DMS53 (cell line): ENCODE results near the gene HELZ.

Source experiments
- DNase-seq: peaks from one replicate; lab custom pipeline; 2025; lab: John Stamatoyannopoulos, UW

Gene HELZ

DNA sequence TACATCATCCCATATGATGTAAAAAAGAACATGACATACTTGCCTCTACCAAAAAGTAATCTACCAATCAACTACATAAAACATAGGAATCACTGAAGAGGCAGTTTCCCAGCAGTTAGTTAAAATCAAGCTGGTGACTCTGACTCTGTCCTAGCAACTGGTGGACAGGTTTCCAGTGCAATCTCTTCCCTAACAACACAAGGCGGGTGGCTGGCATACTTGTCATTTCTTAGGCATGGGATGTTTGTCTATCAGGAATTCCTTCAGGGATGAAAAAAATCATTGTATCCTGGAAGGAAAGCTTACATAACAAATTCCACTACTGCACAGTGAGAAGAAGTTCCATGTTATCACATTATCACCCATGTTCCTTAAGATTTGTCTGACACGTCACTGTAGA is 50.9 kb downstream of the HELZ start:
- DNase-seq = no peak

DNA sequence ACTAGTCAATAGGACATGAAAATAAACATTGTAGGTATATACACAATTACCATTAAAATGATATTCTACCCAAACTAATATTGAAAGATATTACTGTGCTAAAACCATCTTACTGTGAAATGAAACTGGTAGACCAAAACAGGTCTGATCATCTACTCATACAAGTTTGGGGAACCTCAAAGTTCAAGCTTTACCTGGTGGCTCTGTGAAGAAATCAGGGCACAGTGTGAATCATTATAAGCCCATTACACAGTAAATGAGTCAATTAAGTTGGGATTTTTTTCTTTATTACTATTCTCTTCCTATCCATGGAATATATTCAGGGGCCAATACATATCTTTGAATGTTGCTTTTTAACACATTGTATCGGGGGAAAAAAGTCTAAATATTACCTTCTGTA is 57.1 kb downstream of the HELZ start:
- no peak for DNase-seq

DNA sequence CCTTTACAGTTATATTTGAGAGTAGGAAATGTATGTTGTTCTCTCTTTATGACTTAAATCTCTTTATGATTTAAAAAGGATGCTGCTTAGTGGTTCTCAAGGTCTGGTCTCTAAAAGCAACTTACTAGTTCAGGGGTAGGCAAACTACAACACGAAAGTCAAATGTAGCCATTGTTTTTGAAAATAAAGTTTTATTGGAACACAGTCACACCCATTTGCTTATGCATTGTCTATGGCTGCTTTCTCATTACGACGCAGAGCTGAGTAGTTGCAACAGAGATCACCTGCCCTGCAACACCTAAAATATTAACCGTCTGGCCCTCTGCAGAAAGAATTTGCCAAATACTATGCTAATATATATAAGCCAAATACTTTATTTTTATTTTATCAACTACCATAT is 58.2 kb downstream of the HELZ start:
- DNase-seq = no peak

DNA sequence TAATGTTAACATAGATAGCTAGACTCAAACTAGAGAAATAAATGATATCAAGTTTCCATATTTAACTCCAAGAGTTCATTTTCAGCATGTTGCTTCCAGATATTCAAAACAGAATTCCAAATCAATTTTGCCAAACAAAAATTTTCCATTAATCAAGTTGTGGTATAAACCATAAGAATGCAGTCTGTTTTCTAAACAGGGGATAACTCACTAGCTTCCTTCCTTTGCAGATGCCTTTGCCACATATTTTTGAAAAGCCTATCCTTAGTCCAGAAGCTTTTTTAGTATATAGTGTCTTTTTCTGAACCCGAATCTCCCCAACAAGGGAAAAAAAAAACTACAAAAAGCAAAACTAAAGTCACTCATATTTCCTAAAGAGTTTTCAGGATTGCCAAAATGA is 61.5 kb downstream of the HELZ start:
- no peak for DNase-seq

DNA sequence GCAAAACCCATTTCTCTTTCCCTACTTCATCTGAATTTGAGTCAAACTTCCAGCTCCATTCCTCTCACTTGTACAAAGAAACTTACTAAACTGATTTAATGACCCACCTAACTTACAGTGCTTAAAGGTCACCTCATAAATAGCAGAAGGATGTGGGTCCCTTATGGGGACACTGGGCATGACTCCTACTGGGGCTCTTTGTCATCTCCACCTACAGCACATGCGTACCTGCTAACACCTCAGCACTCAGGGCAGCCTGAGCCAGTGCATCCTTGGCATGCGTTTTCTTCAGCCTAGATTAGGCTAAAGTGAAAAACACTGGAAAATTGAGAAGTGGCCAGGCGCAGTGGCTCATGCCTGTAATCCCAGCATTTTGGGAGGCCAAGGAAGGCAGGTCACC is 63.2 kb downstream of the HELZ start:
- no peak for DNase-seq

DNA sequence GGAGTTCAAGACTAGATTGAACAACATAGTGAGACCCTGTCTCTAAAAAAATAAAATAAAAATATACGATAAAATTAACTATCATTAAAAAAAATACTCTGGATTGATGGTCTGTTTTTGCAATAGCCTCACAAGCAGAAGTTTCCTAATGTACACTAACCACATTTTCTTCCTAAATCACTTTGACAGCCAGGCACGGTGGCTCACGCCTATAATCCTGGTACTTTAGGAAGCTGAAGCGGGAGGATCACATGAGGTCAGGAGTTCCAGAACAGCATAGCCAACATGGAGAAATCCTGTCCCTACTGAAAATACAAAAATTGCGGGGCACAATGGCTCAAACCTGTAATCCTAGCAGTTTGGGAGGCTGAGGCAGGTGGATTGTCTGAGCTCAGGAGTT is 64.7 kb downstream of the HELZ start:
- DNase-seq = no peak

DNA sequence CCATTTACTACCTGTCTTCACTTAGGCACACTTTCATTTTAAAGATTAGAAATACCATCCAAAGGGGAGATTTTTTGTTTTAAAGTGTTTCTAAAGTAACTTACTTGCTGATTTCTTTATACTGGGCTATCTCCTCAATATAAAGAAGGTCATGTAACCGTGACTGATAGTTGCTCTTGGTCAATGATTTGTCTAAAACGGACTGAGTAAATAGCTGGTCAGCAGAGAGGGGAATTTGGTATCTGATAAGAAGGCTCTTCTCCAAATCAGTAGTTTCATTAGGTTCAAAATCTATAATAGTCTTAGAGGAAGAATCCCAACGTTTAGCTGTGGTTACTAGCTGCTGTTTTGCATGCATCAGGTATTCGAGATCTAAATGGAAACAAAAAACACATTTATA is 66.4 kb downstream of the HELZ start:
- DNase-seq = no peak

DNA sequence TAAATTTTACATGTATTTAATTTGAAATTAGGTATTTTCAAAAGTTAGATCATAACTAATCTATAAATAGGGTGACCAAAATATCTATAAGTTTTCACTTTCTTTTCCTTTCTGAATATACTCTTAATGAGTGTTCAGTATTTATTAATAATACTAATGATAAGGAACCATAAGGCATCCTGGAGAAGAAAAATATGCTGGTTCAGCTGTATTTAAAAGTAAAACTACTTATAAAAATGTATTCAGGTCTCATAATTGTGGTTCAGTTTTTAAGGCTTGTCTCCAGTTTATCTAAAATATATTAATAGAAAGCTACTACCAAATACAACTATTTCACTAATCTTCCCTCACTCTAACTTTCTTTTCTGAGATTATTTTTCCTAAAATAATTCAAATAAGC is 67.3 kb downstream of the HELZ start:
- no peak for DNase-seq

DNA sequence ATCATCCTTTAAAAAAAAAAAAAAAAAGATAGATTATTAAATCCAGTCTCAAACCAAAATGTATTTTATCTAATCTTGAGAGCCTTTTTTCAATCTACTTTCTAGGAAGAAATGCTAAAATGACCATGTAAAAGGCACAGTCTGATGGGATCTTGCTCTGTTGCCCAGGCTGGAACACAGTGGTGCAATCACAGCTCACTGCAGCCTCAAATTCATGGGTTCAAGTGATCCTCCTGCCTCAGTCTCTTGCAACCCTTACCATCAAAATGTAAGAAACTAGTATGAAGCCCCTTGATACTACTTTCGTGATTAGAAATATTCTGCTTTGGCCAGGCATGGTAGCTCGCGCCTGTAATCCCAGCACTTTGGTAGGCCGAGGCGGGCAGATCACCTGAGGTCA is 70.8 kb downstream of the HELZ start:
- no peak for DNase-seq

DNA sequence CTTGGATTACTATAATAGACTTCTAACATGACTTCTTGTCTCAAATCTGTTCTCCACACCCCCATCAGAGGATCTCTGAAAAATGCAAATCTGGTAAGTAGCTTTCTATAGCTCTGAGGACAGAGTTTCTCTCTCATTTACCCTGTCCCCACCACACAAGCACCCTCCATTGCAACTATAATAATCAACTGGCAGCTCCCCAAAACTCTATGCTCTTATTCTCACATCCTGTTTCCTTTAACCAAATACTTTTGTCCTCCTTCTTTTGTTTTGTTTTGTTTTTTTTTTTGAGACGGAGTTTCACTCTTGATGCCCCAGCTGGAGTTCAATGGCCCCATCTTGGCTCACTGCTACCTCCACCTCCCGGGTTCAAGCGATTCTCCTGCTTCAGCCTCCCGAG is 73.4 kb downstream of the HELZ start:
- DNase-seq = no peak

DNA sequence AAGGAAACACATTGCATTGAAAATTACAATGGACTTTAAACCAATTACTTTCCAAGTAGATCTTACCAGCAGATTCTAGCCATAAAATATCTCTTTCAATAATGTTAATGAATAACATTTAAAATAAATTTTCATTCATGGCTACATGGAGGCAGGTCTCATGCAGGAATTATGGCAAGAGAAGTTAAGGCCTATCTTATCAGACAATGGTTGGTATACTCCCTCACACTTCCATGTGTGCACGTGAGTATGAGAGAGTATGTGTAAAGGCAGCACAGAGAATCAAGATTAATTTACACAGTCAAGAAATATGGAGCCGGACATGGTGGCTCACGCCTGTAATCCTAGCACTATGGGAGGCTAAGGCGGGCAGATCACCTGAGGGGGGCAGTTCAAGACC is 76.5 kb downstream of the HELZ start:
- DNase-seq = no peak

DNA sequence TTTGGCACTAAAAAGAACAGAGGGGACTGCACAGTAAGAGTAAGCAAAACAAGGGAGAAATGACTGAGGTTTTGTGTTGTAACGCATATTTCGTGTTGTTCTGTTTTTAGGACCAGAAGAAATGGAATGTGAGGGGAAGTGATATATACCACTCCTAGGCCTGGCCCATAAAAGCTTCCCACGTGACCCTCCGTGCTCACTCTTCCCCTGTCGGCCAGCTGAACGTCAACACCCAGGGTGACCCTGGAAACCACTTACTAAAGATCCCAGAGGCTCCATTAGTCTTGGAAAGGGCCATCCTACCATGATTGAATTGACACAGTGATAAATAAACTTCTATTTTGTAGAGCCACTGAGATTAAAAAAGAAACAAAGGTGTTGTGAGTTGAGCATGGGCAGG is 79.8 kb downstream of the HELZ start:
- DNase-seq = no peak

DNA sequence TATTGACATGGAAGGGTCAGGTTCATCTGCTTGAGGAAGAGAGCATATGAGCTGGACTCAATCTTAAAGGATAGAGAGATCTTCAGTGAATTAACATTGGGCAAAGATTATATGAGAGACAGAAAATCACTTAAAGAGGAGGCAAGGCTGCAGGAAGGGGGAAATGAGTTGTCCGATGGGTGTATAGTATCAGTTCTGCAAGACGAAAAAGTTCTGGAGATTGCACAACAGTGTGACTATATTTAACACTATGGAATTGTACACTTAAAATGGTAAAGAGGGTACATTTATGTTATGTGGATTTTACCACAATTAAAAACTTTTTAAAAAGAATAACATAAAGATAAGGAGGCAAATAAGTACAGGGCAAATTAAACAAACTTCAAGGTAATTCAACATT is 80.7 kb downstream of the HELZ start:
- DNase-seq = no peak

DNA sequence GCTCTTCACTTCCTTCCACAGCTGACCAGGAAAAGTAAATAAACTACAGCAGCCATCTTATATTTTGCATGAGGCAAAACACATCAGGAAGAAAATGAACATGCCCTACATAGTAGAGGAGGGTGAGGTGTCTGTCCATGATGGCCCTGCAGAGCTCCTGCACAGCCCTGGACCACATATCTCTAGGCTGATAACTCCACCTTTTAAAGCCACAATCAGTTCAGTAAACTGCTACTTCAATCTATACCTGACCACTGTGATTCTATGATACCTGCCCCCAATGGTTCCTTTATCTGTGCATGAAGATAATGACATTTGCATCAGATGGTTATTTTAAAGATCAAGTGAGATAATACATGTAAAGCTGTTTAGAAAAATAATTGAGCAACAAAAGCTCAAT is 82.2 kb downstream of the HELZ start:
- no peak for DNase-seq

DNA sequence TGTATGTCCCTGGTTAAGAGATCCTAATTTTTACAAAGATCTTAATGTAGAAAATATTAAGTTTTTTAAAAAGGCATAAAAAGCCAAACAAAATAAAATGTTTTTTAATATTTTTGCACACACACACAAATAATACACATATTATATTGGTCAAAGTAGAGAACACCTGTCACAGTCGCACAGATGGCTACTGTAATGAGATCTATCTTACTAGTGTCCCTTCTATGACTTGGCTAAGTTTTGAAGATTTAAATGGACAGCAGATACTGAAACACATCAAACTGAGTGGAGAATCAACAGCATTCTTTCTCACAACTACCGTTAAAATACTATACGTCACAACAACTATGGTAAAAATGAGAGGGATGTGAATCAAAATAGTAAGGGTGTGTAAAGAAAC is 83.4 kb downstream of the HELZ start:
- no peak for DNase-seq

DNA sequence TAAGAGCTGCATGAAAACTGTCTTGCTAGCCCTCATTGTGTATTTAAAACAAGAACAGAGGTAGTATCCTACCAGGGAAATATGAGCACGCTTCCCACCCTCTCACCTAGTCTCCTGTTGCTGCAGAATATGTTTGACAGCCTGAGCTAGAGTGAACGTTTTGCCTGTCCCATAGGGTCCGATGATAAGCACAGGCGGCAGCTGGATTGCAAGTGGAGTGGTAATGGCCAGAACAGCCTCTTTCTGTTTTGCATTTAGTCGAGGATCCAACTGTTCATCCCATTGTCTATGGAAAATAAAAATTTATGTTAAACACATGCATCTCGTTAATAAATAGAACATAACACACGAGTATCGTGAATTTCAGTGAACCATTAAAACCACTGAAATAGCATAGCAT is 84.2 kb downstream of the HELZ start:
- no peak for DNase-seq

DNA sequence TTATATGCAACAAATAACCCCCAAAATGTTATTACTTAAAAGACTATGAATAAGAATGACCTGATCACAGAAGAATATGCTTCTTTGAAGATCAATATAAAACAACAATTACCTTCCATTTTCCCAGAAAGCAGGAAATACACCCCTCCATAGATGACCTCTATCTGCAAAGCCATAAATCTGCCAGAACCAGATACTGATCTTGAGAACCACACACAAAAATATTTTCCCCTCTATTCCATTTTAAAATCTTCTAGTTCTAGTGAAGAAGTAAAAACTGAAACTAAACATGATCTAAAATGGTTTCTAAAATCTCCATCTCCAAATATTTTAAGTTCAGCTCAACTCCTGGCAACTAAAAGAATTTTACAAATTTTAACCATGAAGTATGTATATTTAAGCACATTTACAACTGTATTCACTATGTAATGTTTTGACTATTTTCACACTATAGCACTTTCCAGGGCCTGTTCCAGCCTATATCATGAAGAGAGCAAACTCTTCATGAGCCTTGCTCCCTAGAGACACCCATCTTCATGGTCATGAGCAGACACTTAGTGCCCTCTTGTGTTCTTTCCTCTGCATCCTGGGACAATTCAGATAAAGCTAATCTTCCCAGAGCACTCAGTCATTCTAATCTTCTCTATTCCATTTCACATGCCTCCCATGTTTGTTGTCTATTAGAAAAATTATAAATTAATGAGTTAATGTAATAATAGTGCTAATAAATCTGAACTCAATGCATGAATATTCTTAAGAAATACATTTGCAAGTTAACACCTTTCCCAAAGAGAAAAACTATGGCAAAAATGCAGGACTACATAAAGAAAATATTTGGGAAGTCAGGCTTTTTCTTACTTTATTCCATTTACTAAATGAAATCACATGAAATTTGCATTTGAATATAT is 87.0 kb downstream of the HELZ start:
- DNase-seq = peak; percentile 43

DNA sequence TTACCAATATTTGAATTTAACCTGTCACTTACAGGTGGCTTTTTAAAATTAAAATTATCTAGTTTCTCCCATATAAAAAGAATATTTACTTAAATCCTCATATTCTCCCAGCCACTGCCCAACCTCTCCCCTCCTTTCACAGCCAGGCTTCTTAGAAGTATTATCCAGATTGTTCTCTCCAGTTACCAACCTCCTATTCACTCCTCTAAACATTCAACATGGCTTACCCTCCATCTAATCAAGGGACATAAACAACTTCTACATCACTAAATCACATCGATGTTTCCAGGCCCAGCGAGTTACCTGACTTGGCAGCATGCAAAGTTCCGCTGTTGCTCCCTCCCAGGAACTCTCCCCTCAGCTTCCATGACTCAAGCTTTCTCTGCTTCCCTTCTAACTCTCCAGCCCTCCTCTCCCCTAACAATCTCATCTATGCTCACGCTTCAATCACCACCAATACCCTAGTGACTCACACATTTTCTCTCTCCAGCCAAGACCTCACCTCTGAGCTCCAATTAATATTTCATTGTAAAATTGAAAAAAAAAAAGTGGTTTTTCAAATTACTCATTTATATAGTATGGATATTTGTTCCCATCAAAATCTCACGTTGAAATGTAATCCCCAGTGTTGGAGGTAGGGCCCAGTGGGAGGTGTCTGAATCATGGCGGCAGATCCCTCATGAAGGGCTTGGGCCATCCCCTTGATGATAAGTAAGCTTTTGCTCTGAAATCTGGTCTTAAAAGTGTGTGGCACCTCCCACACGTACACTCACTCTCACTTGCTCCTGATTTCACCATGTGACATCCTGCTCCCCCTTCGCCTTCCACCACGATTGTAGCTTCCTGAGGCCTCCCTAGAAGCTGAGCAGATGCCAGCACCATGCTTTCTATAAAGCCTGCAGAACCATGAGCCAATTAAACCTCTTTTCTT is 88.5 kb downstream of the HELZ start:
- DNase-seq = no peak

DNA sequence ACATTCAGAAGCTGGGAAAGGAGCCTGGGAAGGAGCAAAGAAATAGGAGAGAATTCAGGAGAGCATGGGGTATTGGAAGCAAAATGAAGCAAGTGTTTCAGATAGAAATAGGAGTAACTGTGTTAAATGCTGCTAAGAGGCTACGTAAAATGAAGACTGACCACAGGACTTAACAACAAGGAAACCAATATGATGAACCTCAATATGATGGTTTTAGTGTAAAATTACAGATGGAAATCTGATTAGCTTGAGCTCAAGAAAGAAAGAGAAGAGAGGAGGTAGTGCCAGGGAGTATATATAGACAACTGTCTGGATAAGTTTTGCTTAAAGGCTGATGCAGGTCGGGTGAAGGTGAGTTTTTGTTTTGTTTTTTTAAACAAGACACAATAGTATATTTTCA is 92.2 kb downstream of the HELZ start:
- DNase-seq = no peak

DNA sequence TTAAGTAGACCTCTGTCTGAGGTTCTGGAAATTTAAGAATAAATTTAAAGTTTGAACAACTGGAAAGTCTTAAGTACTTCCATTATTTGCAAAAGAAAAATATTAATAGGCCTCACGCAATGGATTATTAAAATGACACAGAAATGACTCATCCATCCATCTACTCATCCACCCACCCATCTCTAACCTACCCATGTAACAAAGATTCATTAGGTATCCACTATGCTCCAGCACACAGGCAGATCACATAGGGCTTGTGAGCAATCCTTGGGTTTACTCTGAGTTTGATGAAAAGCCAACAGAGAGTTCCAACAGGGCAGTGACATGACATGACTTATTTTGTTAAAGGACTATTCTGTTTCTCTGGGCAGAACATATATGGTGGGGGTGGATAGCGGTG is 93.3 kb downstream of the HELZ start:
- no peak for DNase-seq

DNA sequence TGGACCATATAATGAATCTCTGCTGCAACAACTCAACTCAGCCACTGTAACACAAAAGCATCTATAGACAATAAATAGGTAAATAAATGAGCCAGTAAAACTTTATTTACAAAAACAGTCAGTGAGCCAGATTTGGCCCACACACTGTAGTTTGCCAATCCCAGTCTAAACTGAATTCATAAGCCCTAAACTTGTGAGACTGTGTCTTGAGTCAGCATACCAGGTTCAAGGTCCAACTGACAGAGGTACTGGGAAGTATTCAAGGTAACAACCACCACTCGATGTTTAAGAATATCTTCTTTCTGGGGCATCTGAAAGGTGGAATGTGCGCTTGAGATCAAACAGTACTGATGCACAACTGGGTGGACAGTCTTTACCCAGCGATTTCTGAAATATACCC is 94.2 kb downstream of the HELZ start:
- DNase-seq = no peak

DNA sequence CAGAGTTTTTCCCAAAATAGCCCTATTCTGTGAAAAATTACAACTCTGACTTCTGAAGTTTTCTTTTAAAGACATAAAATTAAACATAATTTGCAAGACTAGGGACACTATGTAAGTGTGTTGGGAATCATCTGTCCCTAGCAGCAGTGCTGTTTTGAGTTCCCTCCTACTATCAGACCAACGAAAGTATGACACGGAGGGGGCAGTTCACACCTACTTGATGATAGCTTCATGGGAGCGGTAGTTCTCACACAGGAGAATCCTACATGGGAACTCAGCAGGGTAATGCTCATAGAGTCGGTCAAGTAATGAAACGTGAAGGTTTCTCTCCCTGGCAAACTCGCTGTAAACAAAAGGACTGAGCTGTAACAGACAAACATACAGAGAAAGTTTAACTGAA is 96.6 kb downstream of the HELZ start:
- DNase-seq = no peak

DNA sequence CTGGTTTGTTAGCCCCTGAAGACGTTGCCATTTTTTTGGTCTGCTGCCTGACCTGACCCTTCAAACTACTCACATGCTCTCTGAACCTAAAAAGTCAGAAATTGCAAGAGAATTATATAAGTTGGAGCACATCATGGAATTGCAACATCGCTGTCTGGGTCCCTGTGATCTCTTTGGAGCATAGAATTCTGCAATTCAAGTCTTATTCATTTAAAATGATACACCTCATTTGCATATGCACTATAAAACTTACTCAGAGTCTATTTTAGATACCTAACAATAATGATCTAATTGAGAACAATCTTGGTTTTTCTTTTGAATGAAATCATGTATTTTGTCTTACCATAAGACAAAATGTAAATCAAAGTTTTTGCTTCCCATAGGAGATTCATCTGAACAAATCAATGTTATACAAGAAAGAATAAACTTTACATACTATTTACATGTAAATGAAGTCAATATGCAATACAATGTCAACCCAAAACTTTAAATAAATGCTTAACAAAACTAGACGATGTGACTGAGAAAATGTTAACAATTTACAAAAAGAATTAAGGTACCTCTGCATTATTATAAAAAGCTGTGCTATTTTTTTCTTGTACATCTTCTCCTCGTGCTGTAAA is 99.7 kb downstream of the HELZ start:
- DNase-seq = no peak
